HEK293T (cell line): ENCODE data around the gene ZYX.

Experiments used
- ARNT ChIP-seq: fragments of 450-650 bp; IDR thresholded peaks from 2 replicates; pipeline ENCODE4 v1.6.1; 2017; ENCODE audit warnings: mild to moderate bottlenecking
- FOXK2 ChIP-seq: fragments of 450-650 bp; IDR thresholded peaks from 2 replicates; pipeline ENCODE4 v1.6.1; 2016; ENCODE audit warnings: mild to moderate bottlenecking
- FOXM1 ChIP-seq: fragments of 450-650 bp; IDR thresholded peaks from 2 replicates; pipeline ENCODE4 v1.6.1; 2017; ENCODE audit warnings: mild to moderate bottlenecking, borderline replicate concordance
- SP1 ChIP-seq: fragments of 450-650 bp; IDR thresholded peaks from 2 replicates; pipeline ENCODE4 v1.6.1; 2017
- TARDBP ChIP-seq: fragments of 450-650 bp; IDR thresholded peaks from 2 replicates; pipeline ENCODE4 v1.6.1; 2016

DNA sequence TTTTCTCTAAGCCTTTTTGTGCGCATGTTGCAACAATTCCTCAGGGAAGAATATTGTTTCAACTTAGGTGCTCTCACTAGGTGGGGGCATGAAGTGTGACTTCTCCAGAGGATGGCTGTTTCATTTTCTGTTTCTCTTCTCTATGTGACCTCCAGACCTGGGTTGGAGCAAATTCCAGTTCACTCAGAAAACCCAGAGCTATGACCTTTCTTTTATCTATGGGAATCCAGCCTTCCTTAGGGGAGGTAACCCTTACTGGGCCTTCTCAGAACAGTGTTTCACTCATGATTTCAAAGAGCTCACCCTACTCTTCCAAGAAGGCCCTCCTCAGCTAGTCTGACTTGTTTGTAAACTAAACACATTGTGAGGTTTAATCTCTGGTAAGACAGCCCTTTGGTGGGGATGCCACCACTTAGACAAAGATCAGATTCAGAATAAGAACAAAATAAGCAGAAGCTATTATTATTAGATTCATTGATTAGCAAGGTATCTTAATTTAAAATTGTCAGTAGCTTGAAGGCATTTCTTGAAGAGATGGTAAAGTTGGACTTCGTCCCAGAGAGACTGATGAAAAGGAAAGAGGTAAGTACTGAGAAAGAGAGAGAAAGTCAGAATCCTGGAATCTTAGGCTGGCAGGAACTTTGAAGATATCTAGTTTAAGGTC, 45.5 kb downstream of the ZYX start:
- TF ChIP-seq FOXM1 (no peak), FOXK2 (no peak), ARNT (no peak), SP1 (no peak), TARDBP (no peak)
